Breast epithelium (tissue), 4 donors: ENCODE results near the gene LHFPL2. TPM values are rescaled to one million over a fixed set of nuclear protein-coding genes. Genes with fewer than 3 reads are reported as not detected.

Experiments used
- DNase-seq, 2 donors: peaks; one replicate each; pipeline ENCODE4 v3.0.0-alpha.2; 2019; ENCODE audit warnings: low spot score in 2 of 2
- H3K27ac ChIP-seq, 2 donors: fragments of 200-600 bp; sonication (generic) in 1 of 2; one replicate each; pipeline ENCODE4 v1.5.1; 2016 to 2019; ENCODE audit warnings: mild to moderate bottlenecking in 1 of 2
- H3K27me3 ChIP-seq, 2 donors: fragments of 200-600 bp; sonication (generic) in 1 of 2; one replicate each; pipeline versions ENCODE4 v1.5.1 to v1.6.0; 2017 to 2019; ENCODE audit warnings: control low read depth in 1 of 2, mild to moderate bottlenecking in 1 of 2
- H3K36me3 ChIP-seq: fragments of 200-600 bp; one replicate; pipeline ENCODE4 v1.5.1; 2019
- H3K4me1 ChIP-seq, 2 donors: fragments of 200-600 bp; sonication (generic); one replicate each; pipeline ENCODE4 v1.5.1; 2016 to 2019; ENCODE audit warnings: control low read depth in 1 of 2
- H3K4me3 ChIP-seq, 3 donors: fragments of 200-600 bp; sonication (generic); 1 replicate in 2 of 3; 2 replicates in 1 of 3; pipeline ENCODE4 v1.5.1; 2016 to 2019; ENCODE audit warnings: mild to moderate bottlenecking in 3 of 3, moderate library complexity in 2 of 3
- H3K9me3 ChIP-seq, 2 donors: fragments of 200-600 bp; sonication (generic) in 1 of 2; one replicate each; pipeline ENCODE4 v1.5.1; 2016 to 2019; ENCODE audit warnings: control low read depth in 1 of 2
- CTCF ChIP-seq, 3 donors: fragments of 450-650 bp; IDR thresholded peaks; one replicate each; pipeline ENCODE4 v1.5.1; 2016 to 2017; ENCODE audit warnings: antibody characterized with exemption in 3 of 3, mild to moderate bottlenecking in 3 of 3, moderate library complexity in 3 of 3
- POLR2A ChIP-seq: fragments of 450-650 bp; IDR thresholded peaks from one replicate; pipeline ENCODE4 v1.6.1; 2016; ENCODE audit warnings: antibody characterized with exemption, mild to moderate bottlenecking, moderate library complexity
- POLR2AphosphoS5 ChIP-seq, 3 donors: sonication (generic); formaldehyde crosslinking; IDR thresholded peaks; one replicate each; pipeline ENCODE4 v1.6.1; 2017; ENCODE audit warnings: antibody characterized with exemption in 3 of 3
- intact Hi-C: fragments of 100-400 bp; cut with DNase I; formaldehyde crosslinking; loops from one replicate; pipeline ENCODE4 v1.15.1; 2023; ENCODE audit warnings: low total_unique reads
- total RNA-seq, 3 donors: library from RNA; depleted of rRNA; stranded (reverse); fragments of >200 nt; gene quantifications; one replicate each; pipeline ENCODE4 v1.1.0, GENCODE V29; 2016

The LHFPL2 gene
- total RNA-seq, 3 donors from 2014 or later = 36.8 to 61.8 (median 41.3) TPM

- Histone ChIP-seq H3K27me3 (no peaks in the 10 kb centered on the region), H3K36me3 (no peaks in the 10 kb centered on the region), H3K4me1 (peaks cover 3 to 23% of the 10 kb centered on the region in 2 donors), H3K9me3 (no peaks in the 10 kb centered on the region), H3K4me3 (peak overlapping the region in 1 of 3 donors; percentile 8), H3K27ac (peak overlapping the region; percentile 26 to 53)
- DNase-seq = no peak
- intact Hi-C loops = no loop called here
- TF ChIP-seq CTCF (IDR thresholded peaks at IDR 0.05) = no peak
- no peak for TF ChIP-seq POLR2A
- no peak for TF ChIP-seq POLR2AphosphoS5 (IDR thresholded peaks at IDR 0.05)
Measured at GRCh38 chr5:78497573-78498533, 150.7 kb downstream of the LHFPL2 start.

- Histone ChIP-seq H3K4me3 (no peak overlapping the region), H3K4me1 (peaks cover 3 to 18% of the 10 kb centered on the region in 2 donors), H3K27me3 (no peaks in the 10 kb centered on the region), H3K27ac (peak overlapping the region; percentile 26 to 62), H3K36me3 (no peaks in the 10 kb centered on the region), H3K9me3 (no peaks in the 10 kb centered on the region)
- TF ChIP-seq POLR2AphosphoS5 (IDR thresholded peaks at IDR 0.05) (no peak), CTCF (IDR thresholded peaks at IDR 0.05) (no peak), POLR2A (no peak)
- intact Hi-C loops = no loop called here
- no peak for DNase-seq
Measured at GRCh38 chr5:78496373-78496772, 152.2 kb downstream of the LHFPL2 start.

GRCh38 chr5:78495800-78496199 lies 152.8 kb downstream of the LHFPL2 start:
- no peaks in the 10 kb centered on the region for H3K27me3 ChIP-seq
- no peak for DNase-seq
- H3K9me3 ChIP-seq = no peaks in the 10 kb centered on the region
- peaks cover 3 to 18% of the 10 kb centered on the region in 2 donors for H3K4me1 ChIP-seq
- TF ChIP-seq POLR2A (no peak), CTCF (IDR thresholded peaks at IDR 0.05) (no peak), POLR2AphosphoS5 (IDR thresholded peaks at IDR 0.05) (no peak)
- no peak overlapping the region for H3K4me3 ChIP-seq
- H3K36me3 ChIP-seq = no peaks in the 10 kb centered on the region
- H3K27ac ChIP-seq = peak overlapping the region; percentile 26 to 62
- intact Hi-C loops = no loop called here

GRCh38 chr5:78492650-78493049 lies 155.9 kb downstream of the LHFPL2 start:
- intact Hi-C loops = no loop called here

More at GRCh38 chr5:78492650-78493049, 155.9 kb downstream of the LHFPL2 start:
- DNase-seq = no peak
- Histone ChIP-seq H3K4me1 (peaks cover 3 to 17% of the 10 kb centered on the region in 2 donors), H3K27ac (peak overlapping the region; percentile 20 to 64), H3K9me3 (no peaks in the 10 kb centered on the region), H3K4me3 (no peak overlapping the region), H3K36me3 (no peaks in the 10 kb centered on the region), H3K27me3 (no peaks in the 10 kb centered on the region)
- TF ChIP-seq CTCF (IDR thresholded peaks at IDR 0.05) = no peak
- TF ChIP-seq POLR2A = no peak
- TF ChIP-seq POLR2AphosphoS5 (IDR thresholded peaks at IDR 0.05) = no peak
